ENCODE measurements around the gene ATP5PB. TPM values are rescaled to one million over a fixed set of nuclear protein-coding genes. Genes with fewer than 3 reads are reported as not detected.

Gene ATP5PB
- polyA plus RNA-seq, 1 donor from 2014 or later: 597 TPM

GRCh38 chr1:111481387-111482221 is 32.3 kb downstream of the ATP5PB start:
- no peak overlapping the region for H3K9ac ChIP-seq (ENCODE audit: low read length)
- no peaks in the 10 kb centered on the region for H3K9me2 ChIP-seq (ENCODE audit: insufficient read depth, low read length)
- no peak overlapping the region for H3K27ac ChIP-seq (ENCODE audit: low read length)
- H3F3A ChIP-seq (ENCODE audit: insufficient read depth, low read length, poor library complexity, severe bottlenecking): no peaks in the 10 kb centered on the region
- H2AFZ ChIP-seq (ENCODE audit: low read depth, low read length): no peak overlapping the region
- H3K4me3 ChIP-seq (ENCODE audit: low read length): no peak overlapping the region
- no peaks in the 10 kb centered on the region for H4K20me1 ChIP-seq (ENCODE audit: insufficient read depth)
- no peaks in the 10 kb centered on the region for H3K36me3 ChIP-seq (ENCODE audit: insufficient read depth, low read length)
- TF ChIP-seq SMC3 (conservative IDR thresholded peaks at IDR 0.05; ENCODE audit: poor library complexity) (peak; percentile 63), RAD21 (conservative IDR thresholded peaks at IDR 0.05) (peak; percentile 72), CTCF (IDR thresholded peaks at IDR 0.05; ENCODE audit: poor library complexity, severe bottlenecking) (peak; percentile 65), POLR2AphosphoS5 (IDR thresholded peaks at IDR 0.05) (no peak)
- H3K9me3 ChIP-seq (ENCODE audit: low read length): no peaks in the 10 kb centered on the region
- no peaks in the 10 kb centered on the region for H3K27me3 ChIP-seq (ENCODE audit: insufficient read depth, low read depth, low read length)
- no peaks in the 10 kb centered on the region for H3K79me2 ChIP-seq (replicated peaks; ENCODE audit: insufficient read depth, low read length)
- no peak overlapping the region for H3K4me2 ChIP-seq (ENCODE audit: low read length)

GRCh38 chr1:111483166-111483565 is 33.9 kb downstream of the ATP5PB start:
- Histone ChIP-seq H3F3A (ENCODE audit: insufficient read depth, low read length, poor library complexity, severe bottlenecking) (no peaks in the 10 kb centered on the region), H4K20me1 (ENCODE audit: insufficient read depth) (no peaks in the 10 kb centered on the region), H3K27me3 (ENCODE audit: insufficient read depth, low read depth, low read length) (no peaks in the 10 kb centered on the region), H3K79me2 (replicated peaks; ENCODE audit: insufficient read depth, low read length) (no peaks in the 10 kb centered on the region), H3K9me2 (ENCODE audit: insufficient read depth, low read length) (no peaks in the 10 kb centered on the region), H2AFZ (ENCODE audit: low read depth, low read length) (no peak overlapping the region), H3K9ac (ENCODE audit: low read length) (no peak overlapping the region), H3K36me3 (ENCODE audit: insufficient read depth, low read length) (no peaks in the 10 kb centered on the region), H3K9me3 (ENCODE audit: low read length) (no peaks in the 10 kb centered on the region), H3K27ac (ENCODE audit: low read length) (no peak overlapping the region), H3K4me2 (ENCODE audit: low read length) (no peak overlapping the region), H3K4me3 (ENCODE audit: low read length) (no peak overlapping the region)
- TF ChIP-seq CTCF (IDR thresholded peaks at IDR 0.05; ENCODE audit: poor library complexity, severe bottlenecking): no peak
- no peak for TF ChIP-seq REST (IDR thresholded peaks at IDR 0.05; ENCODE audit: borderline replicate concordance)
- TF ChIP-seq TAF1 (IDR thresholded peaks at IDR 0.05; ENCODE audit: low read depth): no peak
- TF ChIP-seq RAD21 (conservative IDR thresholded peaks at IDR 0.05): no peak
- TF ChIP-seq EP300 (conservative IDR thresholded peaks at IDR 0.05; ENCODE audit: poor library complexity, severe bottlenecking): no peak
- no peak for TF ChIP-seq EZH2 (IDR thresholded peaks at IDR 0.05; ENCODE audit: borderline replicate concordance, insufficient read depth, low read length, poor library complexity, severe bottlenecking)
- no peak for TF ChIP-seq MXI1 (conservative IDR thresholded peaks at IDR 0.05; ENCODE audit: poor library complexity, severe bottlenecking)
- no peak for TF ChIP-seq SMC3 (conservative IDR thresholded peaks at IDR 0.05; ENCODE audit: poor library complexity)
- no peak for TF ChIP-seq POLR2AphosphoS5 (IDR thresholded peaks at IDR 0.05)
